ENCODE results near the gene GGACT.
"Not testable (repeated sequence)": the region's sequence is repeated elsewhere in the genome, so short reads cannot be mapped to it uniquely, and the experiment has no call there.

Gene GGACT

DNA sequence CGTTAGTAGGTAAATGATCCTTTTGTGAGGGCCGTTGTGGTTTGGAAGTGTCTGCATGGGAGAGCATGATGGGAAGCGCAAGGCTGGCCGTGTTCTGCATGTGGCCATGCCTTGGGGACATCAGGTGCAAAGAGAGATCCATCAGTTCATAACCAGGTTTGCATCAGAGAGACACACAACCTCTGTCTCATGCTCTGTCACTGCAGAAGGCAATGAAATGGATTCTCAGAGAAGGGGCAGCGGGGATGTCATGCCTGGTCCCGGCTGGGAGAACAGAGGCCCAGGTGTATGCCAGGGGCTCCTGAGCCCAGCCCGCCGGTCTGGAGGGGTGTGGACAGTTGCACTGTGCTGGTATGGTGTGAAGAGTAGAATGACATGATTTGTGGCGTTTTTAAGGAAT, 60.2 kb downstream of the GGACT start:
- no peak for DNase-seq

DNA sequence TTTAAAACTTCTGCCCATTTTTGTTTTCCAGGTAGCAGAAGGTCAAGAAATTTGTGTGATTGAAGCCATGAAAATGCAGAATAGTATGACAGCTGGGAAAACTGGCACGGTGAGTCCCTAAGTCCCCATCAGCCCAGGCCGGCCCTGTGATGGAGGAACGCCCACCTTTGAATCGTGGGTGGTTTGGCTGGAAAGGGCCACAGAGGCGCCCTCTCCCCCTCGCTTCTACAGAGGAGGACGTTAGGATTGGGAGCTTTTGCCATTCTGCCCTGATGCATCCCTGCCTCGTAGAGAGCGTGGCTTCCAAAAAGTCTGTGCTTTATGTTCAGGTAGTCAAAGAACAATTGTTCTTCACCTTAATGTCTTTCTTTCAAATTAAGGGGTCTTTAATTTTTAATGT, 60.9 kb downstream of the GGACT start:
- DNase-seq = no peak

DNA sequence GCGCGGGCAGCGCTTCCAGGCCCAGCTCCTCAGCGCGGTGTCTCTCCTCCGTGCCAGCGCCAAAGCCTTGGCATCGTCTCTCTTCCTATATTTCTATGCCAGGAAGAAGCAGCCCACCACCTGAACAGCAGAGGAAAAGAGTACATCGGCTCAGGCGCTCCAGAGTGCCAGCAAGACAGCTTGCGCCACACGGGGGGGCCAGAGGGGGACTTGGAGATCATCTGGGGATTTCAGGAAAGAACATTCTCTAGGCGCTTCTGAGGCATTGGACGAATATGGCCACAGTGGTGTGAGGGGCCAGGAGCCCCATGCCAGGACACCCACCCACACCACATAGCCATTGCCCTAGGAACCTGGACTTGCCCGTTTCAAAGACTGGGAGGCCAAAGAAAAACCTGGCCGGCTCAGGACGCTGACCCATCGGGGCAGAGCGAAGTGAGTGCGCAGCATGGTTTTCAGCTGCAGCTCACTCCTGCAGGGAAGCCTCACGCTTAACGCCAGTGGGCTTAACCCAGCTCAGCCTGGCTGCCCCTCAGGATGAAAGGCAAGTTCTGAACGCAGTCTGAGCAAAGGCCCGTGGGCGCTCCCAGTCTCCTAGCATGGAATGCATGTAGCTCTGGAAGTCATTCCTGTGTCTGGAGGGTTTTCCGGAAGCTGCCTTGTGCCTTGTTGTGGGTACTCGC, 62.1 kb downstream of the GGACT start:
- no peak for DNase-seq

DNA sequence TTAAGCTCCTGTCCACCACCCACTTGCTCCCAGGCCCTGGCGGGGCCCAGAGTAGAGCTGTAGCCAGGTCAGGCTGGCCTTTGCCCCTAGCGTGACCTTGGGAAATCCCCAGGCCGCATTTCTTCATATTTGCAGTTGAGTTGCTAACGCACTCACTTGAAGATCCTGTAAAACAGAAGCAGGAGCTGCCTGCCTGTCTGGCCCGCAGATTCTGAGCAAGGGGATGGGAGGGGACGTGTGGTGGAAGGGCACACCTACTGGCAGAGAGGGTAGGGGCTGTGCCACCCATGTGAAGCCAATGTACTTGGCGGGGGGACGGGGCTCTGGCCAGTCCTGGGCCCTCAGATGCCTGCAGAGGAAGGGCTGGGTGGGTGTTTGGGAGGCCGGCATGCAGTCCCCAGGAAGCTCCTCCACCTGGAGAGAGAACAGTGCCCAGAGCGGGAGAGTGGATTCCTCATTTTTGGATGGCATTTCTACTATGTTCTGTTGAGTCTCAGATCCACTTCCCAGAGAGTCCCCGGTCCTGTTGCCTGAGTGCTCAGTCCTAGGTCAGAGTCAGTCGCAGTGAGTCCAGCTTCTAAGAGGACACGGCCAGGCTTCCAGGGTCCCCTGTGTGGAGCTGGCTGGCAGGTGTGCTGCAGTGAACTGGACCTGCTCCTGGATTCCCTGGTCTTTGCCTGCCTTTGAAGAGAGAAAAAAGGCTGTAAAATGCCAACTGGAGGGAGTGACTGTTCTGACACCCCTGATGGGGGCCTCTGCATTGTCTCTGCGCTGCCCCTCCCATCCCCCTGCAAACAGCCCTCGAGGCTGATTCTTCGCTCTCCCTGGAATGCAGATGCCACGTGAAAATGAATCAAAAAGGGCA, 62.9 kb downstream of the GGACT start:
- no peak for DNase-seq

DNA sequence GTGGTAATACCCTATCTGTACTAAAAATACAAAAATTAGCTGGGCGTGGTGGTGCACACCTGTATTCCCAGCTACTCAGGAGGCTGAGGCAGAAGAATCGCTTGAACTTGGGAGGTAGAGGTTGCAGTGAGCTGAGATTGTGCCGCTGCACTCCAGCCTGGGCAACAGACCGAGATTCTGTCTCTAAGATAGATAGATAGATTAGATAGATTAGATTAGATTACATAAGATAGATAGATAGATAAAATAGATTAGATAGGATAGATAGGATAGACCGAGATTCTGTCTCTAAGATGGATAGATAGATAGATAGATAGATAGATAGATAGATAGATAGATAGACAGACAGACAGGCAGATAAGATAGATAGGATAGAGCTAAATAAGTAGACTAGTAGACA, 63.9 kb downstream of the GGACT start:
- not testable (repeated sequence) for DNase-seq

DNA sequence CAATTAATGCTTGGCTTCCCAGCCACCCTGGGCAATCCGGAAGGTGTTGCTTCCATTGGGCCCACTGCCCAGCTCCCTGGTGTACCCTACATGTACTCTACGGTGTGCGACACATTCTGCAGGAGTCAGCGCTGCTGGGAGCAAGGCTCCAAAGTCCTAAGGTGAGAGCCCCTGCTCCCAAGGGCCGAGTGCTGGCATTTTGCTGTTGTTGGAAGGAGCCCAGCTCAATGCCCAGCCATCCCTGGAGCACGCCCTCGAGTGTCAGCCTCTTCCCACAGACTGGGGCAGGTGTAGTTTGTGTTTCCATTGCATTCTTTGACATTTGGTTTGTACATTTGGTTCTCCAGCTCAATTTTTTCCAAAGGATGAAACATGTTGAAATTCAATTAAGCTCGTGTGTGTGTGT, 64.6 kb downstream of the GGACT start:
- no peak for DNase-seq

DNA sequence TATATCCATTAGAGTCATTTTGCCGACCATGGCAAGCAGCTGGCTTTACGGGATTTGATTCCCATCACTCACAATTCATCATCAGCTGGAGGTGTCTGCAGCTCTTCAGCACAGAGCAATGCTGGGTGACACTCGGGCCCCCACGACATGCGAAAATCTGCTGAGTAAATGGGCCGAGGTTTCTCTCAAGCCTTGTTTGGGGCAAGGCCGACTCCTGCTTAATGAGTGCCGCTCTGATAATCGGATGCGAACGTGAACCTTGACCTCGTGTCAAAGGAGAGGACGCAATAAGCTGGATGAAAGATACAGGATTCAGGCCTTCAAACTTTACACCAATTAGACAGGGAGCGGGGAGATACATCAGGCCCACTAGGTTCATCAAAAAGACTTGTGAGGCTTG, 65.2 kb downstream of the GGACT start:
- no peak for DNase-seq

DNA sequence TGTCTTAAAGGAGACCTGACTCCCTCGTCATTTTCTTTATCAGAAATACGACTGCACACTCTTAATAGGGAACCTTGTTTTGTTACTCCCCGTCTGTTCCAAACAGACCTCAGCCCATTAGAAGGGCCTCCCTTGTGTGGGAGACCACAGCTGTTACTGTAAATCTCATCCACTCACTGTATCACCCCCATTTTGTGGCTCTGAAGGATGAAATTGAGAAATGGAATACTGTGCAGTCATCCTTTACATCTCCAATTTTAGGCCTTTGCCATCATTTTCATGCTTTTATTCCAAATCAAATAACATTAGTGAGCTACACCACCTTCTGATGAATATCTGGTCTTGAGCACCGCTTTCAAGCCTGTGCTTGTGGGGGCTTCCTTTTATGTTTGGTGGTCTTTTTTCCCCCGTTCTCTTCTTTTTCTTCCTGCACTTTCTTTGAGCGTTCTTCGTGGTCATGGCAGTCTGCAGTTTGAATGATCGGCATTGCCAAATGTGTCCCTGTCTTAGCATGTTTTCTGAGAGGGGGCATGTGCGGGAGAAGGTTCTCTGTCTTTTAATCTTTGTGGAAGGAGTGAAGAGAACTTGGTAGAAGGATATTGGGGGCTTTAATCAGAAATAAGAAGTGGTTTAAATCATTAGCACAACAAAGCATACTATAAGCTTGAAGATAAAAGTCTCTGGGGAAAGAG, 65.8 kb downstream of the GGACT start:
- no peak for DNase-seq

DNA sequence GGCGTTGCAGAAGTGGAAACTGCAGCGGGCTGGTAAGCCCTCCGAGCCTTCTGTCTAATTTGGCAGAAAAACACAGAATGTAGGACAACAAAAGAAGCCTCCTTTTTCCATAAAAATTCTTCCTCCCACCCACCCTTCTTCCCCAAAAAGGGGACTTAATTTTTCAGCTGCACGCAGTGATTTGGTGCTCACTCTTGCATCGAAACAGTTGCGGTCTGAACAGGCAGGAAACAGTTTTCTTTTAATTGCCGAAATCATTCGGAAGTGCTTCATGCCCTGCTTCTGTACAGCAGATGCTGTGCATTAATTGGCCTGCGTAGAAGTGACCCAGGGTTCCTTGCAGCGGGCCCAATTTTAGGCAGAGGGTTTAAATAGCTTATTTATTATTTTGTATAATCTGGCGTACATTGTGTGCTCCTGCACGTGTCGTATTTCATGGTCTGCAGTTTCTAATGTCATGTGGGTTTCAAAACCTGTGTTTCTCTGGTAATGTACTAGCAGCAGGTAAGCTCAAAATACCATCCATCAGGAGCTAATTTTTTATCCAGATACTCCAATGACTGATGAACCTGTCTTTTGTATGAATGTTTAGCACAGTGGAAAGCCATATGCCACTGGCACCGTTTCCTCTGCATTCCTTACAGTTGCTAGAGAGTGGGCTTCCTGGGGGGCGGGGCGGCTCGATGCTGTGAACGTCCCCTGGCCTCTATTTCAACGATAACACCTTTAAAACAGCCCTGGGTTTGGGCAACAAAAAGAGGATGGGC, 66.6 kb downstream of the GGACT start:
- no peak for DNase-seq

DNA sequence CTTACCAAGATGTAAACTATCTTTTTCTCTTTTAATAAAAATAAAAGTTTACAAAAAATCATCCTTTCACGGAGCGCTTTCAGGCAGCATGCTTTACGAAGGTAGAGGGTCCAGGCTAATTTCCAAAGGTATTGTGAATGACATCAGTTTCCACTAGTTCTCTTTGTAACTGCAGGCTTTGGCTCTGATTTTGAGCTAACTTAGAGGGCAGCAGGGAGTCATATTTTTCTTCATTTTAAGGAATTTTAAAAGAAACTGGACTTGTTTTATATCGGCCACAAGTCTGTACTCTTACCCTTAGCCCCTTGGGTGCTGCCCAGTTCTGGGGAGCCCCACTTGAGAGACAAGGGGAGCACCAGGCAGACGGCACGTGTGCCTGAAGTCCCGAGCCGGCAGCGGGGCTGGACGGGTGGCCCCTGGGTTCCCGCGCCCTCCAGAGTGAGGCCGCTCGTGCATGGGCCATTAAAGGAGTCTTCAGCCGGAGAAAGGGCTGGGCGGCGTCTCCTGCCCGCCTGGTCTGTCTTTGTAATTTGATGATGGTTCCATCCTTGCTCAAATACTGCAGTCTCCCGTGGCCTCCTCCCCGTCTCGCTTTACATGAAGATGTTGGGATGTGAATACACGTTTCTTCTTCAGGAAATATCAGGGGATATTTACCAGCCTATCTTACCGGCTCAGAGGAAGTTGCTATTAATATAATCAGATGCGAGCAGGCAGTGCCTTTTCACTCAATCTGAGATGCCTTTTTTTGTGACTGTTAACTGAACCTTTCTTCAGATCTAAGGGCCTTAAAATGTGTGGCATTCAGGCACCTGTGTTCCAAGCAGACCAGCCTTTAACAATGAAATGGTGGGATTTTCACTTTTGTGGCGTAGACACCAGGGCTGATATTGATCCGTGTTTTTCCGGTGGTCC, 67.4 kb downstream of the GGACT start:
- no peak for DNase-seq

DNA sequence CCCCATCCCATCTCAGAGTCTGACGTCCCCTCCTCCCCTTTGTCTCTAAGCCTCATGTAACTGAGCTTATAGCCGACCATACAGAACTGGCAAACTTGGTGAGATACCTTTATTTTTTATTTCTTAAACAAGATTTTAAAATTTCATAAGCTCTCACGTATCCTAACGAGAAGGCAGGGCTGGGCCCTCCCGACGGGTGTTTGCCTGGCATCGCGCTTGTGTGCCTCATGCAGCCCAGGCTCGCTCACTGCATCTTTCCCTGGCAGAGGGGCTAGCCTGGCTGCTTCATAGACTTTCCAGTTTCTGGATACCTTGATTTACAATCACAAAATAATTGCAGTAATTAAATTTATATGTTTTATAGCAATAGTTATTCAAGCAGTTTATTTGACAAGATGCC, 69.0 kb downstream of the GGACT start:
- no peak for DNase-seq

DNA sequence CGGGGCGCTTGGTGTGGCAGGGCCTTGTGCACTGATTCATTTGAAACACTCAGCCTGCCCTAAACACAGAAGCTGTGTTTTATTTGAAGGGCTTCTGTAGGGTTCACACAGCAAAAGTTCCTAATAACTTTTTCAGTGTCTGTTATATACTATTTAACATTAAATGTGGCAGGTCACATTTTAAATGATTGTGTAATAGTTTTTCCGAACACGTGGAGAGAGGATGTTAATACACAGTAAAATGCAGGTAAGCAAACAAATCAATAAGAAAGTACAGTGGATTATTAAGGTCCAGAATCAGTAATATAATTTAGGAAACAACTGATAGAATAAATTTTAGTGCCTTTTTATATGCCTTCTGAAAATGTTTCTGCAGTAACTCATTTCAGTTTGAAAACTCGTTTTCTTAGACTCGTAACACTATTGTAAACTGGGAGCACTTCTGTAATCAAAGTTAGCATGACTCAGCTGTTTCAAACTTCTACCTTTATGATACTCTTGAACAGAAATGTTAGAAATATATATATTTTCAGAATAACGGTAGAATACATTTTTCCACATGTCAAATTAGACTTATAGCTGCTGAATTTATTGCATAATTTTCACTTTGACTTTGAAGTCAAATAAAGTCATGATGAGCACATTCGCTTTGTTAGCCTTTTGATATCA, 70.1 kb downstream of the GGACT start:
- DNase-seq = no peak

DNA sequence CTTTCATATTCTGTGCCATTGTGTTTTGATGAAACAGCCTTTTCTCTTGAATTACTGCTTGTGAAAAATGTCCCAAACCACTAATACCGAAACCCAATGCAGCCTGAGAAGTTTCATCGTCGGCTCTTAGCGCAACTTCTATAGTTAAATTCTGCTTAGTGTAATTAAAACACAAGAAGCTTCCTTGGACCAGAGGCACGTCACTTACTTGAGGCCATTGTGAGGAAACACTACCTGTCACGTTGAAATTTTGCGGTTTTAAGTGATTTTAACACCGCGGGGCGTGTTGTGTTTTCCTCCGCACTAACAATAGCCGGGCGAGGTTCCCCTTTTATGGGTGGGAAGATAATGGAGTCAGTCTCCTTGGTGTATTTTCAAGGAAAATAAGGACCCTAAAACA, 70.9 kb downstream of the GGACT start:
- peak in 1 of 2 donors; percentile 25 for DNase-seq

DNA sequence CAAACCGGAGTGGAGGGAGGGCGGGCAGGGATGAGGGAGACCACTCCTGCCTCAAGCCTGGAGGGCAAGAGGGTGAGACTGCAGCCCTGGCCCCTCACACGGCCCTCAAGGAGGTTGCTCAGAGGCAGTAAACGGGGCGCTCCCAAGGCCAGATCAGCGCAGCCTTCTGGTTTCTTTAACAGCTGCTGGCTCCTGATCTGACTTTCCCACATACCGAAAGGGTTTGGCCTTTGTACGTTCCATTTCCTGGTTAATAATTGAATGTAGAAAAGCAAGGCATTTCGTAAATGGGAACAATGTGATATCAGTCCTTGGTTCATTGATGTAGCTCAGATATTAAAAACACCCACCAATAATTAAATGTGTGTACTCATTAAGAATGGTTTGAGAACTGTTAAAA, 71.5 kb downstream of the GGACT start:
- DNase-seq = no peak

DNA sequence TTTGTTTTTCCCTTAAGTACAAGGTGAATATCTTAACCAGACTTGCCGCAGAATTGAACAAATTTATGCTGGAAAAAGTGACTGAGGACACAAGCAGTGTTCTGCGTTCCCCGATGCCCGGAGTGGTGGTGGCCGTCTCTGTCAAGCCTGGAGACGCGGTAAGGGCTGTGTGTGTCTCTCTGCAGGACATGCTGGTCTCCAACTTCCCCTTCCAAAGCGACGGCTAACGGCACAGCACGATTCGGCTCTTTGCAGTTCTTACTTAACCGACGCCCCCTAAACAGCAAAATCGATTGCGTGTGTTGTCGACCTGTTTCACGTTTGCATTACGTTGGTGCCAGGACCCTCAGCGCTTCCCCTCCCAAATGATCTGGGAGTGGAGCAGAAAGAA, 73.2 kb downstream of the GGACT start:
- DNase-seq = no peak

DNA sequence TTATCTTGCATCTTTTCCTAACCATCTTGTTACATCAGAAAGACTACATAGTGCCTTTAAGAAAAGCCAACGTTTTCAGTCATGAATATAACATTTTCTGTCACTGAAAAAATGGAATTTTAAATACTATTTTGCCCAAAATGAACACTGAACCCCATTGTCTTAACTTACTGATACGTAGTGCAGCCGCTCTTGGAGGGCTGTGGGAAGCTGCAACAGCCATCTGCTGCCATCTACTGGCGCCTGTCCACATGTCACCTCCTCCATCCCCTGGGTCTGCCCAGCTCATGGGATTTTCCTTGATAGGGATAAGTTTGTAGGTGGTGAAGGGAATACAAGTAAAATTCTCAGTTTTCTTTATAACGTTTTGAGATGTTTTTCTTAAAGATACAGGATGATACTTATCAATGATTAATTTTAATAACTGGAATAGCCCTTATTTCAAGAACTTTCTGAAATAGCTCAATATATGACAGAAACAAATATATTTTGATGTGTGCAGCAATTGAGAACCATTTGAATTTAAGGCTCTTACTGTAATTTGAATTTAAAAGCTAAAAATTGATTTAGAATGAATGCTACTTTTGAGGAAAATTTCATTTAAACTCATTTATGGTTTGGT, 73.7 kb downstream of the GGACT start:
- peak; percentile 70 to 73 for DNase-seq

DNA sequence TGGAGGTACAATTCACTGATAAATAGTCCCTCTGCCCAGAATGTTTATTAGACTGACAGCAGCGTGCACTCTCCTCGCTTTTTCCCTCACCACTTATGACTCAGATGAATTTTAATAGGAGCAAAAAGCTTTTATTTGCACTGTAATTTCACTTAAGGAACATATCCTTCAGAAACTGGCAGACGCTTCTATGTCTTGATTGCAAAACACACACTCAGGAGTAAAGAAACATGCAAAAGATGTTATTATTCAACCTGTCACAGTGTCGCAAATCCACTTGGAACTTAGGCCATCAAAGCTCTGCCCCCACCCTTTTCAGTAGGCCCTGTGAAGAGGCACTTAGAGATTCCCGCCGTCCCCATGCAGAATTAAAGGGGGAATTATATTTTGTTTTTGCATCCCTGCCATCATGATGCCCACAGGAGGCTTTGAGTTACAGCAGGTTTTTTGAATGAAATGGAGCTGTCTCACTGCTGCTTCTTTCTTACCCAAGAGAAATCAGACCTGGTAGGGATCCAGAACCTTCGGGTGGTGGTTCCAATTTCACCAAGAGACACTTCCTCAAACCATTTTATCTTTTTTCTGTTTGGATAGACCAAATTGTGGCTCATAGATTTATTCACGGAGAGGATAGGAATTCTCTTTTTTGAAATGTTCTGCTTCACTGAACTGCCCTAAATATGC, 74.5 kb downstream of the GGACT start:
- no peak for DNase-seq

DNA sequence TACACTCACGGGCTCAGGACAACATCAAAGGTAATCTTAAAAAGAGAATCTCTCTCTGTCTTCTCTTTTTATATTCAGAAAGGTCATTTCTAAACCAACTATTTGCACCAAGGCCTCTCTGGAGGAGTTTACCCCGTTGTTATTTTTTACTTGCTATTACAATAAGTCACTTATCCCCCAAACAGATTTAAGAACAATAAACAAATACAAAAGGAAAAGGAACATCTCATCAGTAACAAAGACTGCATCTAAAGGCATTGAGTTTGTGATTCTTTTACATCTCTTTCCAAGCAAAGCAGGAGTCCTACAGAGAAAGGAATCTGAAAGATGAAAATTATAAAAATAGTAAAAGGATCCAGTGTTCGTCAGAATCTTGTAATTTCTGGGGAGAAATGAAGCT, 75.4 kb downstream of the GGACT start:
- DNase-seq = no peak

DNA sequence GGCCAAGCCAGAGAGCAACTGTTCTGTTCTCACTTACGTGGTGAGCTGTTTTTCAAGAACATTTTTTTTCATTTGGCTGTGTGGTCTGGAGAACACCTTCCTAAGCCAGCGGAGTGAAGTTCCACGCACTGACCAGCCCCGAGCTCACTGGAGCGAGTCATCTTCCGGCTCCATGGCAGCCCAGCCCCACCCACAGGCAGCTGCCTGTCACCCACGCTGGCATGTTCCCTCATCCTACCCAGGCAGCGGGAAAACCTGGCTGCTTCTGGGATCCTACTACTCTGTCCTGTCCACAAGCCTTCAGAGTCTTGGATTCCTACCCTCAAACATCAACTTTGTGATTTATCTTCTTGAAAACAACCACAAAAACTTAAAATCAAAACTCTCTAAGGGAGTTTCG, 76.2 kb downstream of the GGACT start:
- DNase-seq = no peak

DNA sequence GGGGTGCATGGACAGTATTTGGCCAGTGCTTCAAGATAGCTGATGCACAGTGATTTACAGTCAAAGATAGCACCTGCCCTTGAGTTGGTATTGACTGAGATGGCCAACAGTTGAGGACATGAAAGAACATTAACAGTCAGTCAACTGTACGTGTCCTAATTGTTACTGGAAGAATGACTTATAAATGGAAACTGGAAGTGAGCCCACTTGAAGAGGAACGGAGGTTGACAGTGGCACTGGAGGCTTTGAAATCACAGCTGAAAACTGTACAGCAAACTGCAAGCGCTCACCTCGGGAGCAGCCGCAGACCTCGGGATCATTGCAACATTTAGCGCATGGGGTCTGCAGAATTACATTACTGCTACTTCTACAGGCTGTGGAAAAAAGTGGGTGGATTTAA, 77.1 kb downstream of the GGACT start:
- no peak for DNase-seq
